IPS-NIHi7 (cell line): Measurements from ENCODE around the gene DEDD.

Experiments used
- DNase-seq: peaks from one replicate; pipeline ENCODE4 v3.0.0; 2012; ENCODE audit warnings: mixed read lengths; ENCODE audit errors: extremely low spot score

The DEDD gene

GRCh38 chr1:161073474-161074121 lies 58.9 kb downstream of the DEDD start:
- DNase-seq = no peak

DNA sequence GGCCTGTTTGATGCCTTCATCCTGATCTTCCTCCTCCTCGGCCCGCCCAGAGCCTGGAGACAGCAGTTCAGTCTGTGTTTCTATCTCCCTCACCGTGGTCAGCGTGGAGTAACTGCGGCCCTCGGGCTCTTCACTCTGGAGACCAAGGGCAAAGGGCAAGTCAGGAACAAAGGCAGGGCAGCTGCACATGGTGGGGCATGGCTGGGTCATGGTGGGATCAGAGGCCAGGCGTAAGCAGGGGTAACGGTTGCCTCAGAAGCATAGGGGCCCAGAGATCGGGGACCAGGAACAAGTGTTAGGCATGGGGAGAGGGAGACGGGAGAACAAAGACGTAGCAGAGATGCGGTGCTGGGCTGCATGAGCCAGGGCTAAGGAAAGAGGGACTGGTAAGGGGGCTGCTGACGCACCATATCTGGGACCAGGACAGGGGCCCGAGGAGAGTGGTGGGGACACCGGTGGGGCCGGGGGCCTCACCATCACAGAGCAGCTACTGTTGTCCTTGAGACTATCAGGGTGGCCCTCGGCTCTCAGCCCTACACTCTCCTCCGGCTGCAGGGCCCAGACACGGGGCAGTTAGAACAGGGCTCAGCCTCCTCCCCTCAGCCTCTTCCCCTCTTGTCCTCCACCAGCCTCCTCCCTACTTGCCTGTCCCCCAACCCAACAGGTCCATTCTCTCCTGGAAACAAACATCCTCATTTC lies 59.6 kb downstream of the DEDD start:
- DNase-seq = no peak

GRCh38 chr1:161071886-161072371 lies 60.5 kb downstream of the DEDD start:
- peak; percentile 86 for DNase-seq
